ENCODE results near the gene IL17RA.

- no peak for TF ChIP-seq CTCF (conservative IDR thresholded peaks at IDR 0.05)
- no peak for TF ChIP-seq ZFX (IDR thresholded peaks at IDR 0.05)
Measured at GRCh38 chr22:17087498-17088131, 2.8 kb downstream of the IL17RA start.

All from C4-2B (cell line).